GM23248 (cell line): Measurements from ENCODE around the gene CARD11.

Source experiments
- EZH2 ChIP-seq: fragments of 200-600 bp; sonication (generic); IDR thresholded peaks from 2 replicates; pipeline ENCODE4 v1.6.1; 2018; ENCODE audit warnings: antibody characterized with exemption, mild to moderate bottlenecking; ENCODE audit not compliant: insufficient read depth, poor library complexity, severe bottlenecking
- EZH2phosphoT487 ChIP-seq: fragments of 200-600 bp; sonication (generic); IDR thresholded peaks from 2 replicates; pipeline ENCODE4 v1.6.1; 2018; ENCODE audit warnings: antibody characterized with exemption, moderate library complexity, mild to moderate bottlenecking, low read depth; ENCODE audit not compliant: insufficient read depth

DNA sequence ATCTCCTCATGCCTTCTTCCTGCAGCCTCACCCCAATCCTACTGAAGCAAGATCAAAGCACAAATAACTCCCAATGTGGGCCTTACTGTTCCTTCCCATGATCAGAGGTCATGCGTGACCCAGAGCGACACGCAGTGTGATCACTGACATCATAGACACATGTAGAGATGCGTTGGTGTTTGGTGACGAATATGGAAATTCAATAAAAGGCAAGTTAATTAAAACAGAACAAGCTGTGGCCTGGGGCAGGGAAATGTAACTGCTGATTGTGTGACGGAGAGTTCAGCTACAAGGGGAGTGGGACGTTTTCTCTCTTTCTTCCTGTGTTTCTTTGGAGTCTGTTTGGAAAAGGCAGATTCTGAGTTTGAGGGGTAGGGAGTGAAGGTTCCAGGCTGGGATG is 34.8 kb upstream of the CARD11 start:
- no peak for TF ChIP-seq EZH2phosphoT487
- TF ChIP-seq EZH2, result no peak
